Measurements from ENCODE around the gene HNRNPU.
"Not testable (repeated sequence)": the region's sequence is repeated elsewhere in the genome, so short reads cannot be mapped to it uniquely, and the experiment has no call there.

Gene HNRNPU

GRCh38 chr1:244839656-244840055, 24.7 kb downstream of the HNRNPU start:
- no peak for DNase-seq

- peak in 1 of 2 experiments; percentile 40 for DNase-seq
Measured at GRCh38 chr1:244837597-244838258, 26.6 kb downstream of the HNRNPU start.

- no peak for DNase-seq
Measured at GRCh38 chr1:244836584-244836983, 27.8 kb downstream of the HNRNPU start.

- DNase-seq = peak in 1 of 2 experiments; percentile 48
Measured at GRCh38 chr1:244836135-244836521, 28.2 kb downstream of the HNRNPU start.

GRCh38 chr1:244835276-244836134, 28.8 kb downstream of the HNRNPU start, which contains the start of gene COX20:
TSS of gene COX20 (plus strand) at chr1:244835658. CDS start at chr1:244835715, 57 bp downstream.
- no peak for DNase-seq

GRCh38 chr1:244834543-244835275, 29.6 kb downstream of the HNRNPU start:
- DNase-seq = peak; percentile 87 to 97

GRCh38 chr1:244833734-244834542, 30.4 kb downstream of the HNRNPU start:
- DNase-seq = peak; percentile 51 to 60

- DNase-seq = not testable (repeated sequence)
Measured at GRCh38 chr1:244833260-244833659, 31.1 kb downstream of the HNRNPU start.

- DNase-seq = no peak
Measured at GRCh38 chr1:244830639-244831038, 33.7 kb downstream of the HNRNPU start.

GRCh38 chr1:244826712-244827111, 37.6 kb downstream of the HNRNPU start:
- DNase-seq = no peak

- DNase-seq = no peak
Measured at GRCh38 chr1:244822878-244823277, 41.5 kb downstream of the HNRNPU start.

- DNase-seq = no peak
Measured at GRCh38 chr1:244821134-244821533, 43.2 kb downstream of the HNRNPU start.

GRCh38 chr1:244820131-244820530, 44.2 kb downstream of the HNRNPU start:
- DNase-seq = no peak

- no peak for DNase-seq
Measured at GRCh38 chr1:244817415-244817894, 46.9 kb downstream of the HNRNPU start.

- DNase-seq = no peak
Measured at GRCh38 chr1:244815600-244816099, 48.7 kb downstream of the HNRNPU start.

GRCh38 chr1:244813327-244813726, 51.0 kb downstream of the HNRNPU start:
- no peak for DNase-seq

- no peak for DNase-seq
Measured at GRCh38 chr1:244810221-244810620, 54.1 kb downstream of the HNRNPU start.

GRCh38 chr1:244807138-244807537, 57.2 kb downstream of the HNRNPU start:
- no peak for DNase-seq

GRCh38 chr1:244804841-244805240, 59.5 kb downstream of the HNRNPU start:
- DNase-seq = no peak

GRCh38 chr1:244802556-244803239, 61.6 kb downstream of the HNRNPU start:
- no peak for DNase-seq

GRCh38 chr1:244802041-244802440, 62.3 kb downstream of the HNRNPU start:
- DNase-seq = no peak
